HG03064 (cell line): ENCODE measurements around the gene DEAF1.

Experiments used
- ATAC-seq: cut with Tn5 transposase; IDR thresholded peaks from one replicate; pipeline ENCODE4 v1.9.1; 2021; ENCODE audit warnings: low read depth; ENCODE audit not compliant: unreplicated experiment

DEAF1 gene

GRCh38 chr11:597166-597725, 97.8 kb downstream of the DEAF1 start:
- no peak for ATAC-seq

- ATAC-seq, result no peak
Measured at GRCh38 chr11:596374-596773, 98.6 kb downstream of the DEAF1 start.

- ATAC-seq, result no peak
Measured at GRCh38 chr11:595400-595799, 99.6 kb downstream of the DEAF1 start.
